Measurements from ENCODE around the gene ABR.
"Not testable (repeated sequence)": the region's sequence is repeated elsewhere in the genome, so short reads cannot be mapped to it uniquely, and the experiment has no call there.

The ABR gene

DNA sequence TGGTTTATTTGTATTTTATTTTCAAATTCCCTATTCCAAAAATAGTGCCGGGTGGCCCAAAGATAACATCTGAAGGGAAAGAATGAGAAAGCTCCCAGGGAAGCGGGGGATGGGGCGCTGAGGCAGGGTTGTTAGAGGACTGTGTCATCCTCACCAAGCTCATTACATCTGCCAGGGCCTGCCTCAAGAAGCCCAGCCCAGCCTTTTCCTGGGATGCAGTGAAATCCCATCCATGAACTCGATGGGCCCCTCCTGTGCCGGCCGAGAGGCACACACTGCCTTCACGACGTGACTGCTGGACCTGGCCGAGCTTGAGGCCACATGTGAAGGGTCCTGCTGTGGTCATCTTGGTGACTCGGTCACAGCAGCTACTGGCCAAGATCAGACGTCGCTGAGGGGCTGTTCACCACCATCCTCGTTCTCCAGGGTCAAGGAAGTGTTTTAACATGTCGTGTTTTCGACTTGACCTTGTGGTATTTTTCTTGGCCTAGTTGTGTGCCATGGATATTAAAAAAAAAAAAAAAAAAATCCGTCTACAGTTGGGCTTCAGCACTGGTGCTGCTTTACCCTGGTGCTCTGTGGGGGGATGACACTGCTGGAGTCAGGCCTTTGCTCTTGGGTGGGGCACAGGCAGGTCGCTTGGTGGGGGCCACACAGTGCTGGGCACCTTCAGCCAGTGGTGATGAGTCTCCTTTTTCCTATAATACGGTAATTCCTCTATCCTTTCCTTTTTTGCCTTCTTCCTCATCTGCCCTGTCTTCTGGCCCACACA is 178.0 kb downstream of the ABR start:
- peaks cover 33% of the 10 kb centered on the region for H3K36me3 ChIP-seq (replicated peaks)
- TF ChIP-seq, protein P1, sequence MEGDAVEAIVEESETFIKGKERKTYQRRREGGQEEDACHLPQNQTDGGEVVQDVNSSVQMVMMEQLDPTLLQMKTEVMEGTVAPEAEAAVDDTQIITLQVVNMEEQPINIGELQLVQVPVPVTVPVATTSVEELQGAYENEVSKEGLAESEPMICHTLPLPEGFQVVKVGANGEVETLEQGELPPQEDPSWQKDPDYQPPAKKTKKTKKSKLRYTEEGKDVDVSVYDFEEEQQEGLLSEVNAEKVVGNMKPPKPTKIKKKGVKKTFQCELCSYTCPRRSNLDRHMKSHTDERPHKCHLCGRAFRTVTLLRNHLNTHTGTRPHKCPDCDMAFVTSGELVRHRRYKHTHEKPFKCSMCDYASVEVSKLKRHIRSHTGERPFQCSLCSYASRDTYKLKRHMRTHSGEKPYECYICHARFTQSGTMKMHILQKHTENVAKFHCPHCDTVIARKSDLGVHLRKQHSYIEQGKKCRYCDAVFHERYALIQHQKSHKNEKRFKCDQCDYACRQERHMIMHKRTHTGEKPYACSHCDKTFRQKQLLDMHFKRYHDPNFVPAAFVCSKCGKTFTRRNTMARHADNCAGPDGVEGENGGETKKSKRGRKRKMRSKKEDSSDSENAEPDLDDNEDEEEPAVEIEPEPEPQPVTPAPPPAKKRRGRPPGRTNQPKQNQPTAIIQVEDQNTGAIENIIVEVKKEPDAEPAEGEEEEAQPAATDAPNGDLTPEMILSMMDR (IDR thresholded peaks at IDR 0.05; ENCODE audit: low read depth, low read length, missing control alignments): no peak
- peak; percentile 68 for DNase-seq
- H3K27me3 ChIP-seq (replicated peaks): no peaks in the 10 kb centered on the region
- in situ Hi-C loops (cut with HindIII; ENCODE audit: low pct_ligation_motif_present, low sequenced_read_pairs): no loop called here
- H3K27ac ChIP-seq: peak overlapping the region; percentile 73
- no peak overlapping the region for H3K4me3 ChIP-seq (ENCODE audit: low read depth, low read length)

DNA sequence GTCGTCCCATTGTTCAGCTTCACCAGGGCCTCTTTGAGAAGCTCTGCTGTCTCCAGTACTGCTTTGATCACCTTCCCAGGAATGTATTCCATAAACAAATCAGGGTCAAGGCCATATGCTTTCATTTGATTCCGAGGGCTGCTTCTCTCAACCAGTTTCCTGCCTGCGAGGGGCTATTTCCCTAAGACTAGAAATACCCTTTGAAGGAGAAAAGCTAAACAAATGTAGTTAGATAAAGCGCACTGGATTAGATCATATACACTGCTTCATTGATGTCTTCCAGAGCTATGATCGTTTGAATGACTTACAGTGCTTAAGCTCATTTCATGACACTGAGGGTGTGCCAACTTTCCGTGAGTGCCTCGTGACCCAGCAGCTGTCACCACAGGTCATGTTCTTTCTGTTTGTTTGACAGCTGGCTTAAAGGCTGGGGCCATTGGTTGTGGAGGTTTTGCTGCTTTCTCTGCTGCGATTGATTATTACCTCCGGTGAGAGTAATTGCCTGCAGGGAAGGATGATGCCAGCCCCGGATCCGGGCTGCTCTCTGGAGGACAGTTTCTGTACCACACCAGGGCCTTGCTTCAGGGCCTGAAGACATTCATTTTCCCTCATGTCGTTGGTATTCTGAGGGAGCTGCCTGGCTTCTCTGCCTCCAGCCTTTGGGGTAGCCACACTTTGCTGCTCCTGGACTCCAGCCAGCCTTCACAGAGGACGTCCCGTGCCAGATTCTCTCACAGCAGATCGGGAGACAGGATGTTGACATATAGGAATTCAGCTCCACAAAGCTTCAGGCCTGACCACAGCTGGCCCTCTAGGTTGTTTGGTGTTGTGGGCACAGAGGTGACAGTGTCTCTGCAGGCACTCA is 179.0 kb downstream of the ABR start:
- peak; percentile 49 for DNase-seq
- peak overlapping the region; percentile 73 for H3K27ac ChIP-seq
- TF ChIP-seq, protein P1 (IDR thresholded peaks at IDR 0.05; ENCODE audit: low read depth, low read length, missing control alignments): no peak
- H3K36me3 ChIP-seq (replicated peaks): peaks cover 30% of the 10 kb centered on the region
- H3K27me3 ChIP-seq (replicated peaks): no peaks in the 10 kb centered on the region
- no peak overlapping the region for H3K4me3 ChIP-seq (ENCODE audit: low read depth, low read length)
- in situ Hi-C loops (cut with HindIII; ENCODE audit: low pct_ligation_motif_present, low sequenced_read_pairs): no loop called here

DNA sequence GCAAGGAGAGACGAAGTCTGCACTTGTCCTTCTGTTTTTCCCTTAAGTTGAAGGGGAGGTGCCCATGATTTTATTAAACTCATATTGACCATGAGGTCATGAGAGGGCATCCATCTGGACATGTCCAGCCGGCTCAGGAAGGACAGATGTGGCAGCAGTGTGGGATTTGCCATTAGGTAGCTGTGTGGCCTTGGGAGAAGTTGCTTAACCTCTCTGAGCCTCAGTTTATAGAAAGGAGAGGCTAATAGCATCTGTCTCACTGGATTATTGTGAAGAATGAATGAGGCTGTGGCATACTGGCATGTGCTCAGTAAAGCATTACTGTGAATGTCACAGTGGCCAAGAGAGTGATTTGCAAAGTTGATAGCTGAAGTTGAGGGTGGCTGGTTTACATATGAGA is 181.7 kb downstream of the ABR start:
- H3K27me3 ChIP-seq (replicated peaks): no peaks in the 10 kb centered on the region
- in situ Hi-C loops (cut with HindIII; ENCODE audit: low pct_ligation_motif_present, low sequenced_read_pairs): loop anchor here (25.0 kb wide), 1 partner anchor 211 kb away; the partner anchor contains the start of genes GLOD4 and MRM3
- DNase-seq: no peak
- peaks cover 18% of the 10 kb centered on the region for H3K36me3 ChIP-seq (replicated peaks)
- TF ChIP-seq, protein P1 (IDR thresholded peaks at IDR 0.05; ENCODE audit: low read depth, low read length, missing control alignments): no peak
- peak overlapping the region; percentile 100 for H3K4me3 ChIP-seq (ENCODE audit: low read depth, low read length)
- H3K27ac ChIP-seq: no peak overlapping the region

DNA sequence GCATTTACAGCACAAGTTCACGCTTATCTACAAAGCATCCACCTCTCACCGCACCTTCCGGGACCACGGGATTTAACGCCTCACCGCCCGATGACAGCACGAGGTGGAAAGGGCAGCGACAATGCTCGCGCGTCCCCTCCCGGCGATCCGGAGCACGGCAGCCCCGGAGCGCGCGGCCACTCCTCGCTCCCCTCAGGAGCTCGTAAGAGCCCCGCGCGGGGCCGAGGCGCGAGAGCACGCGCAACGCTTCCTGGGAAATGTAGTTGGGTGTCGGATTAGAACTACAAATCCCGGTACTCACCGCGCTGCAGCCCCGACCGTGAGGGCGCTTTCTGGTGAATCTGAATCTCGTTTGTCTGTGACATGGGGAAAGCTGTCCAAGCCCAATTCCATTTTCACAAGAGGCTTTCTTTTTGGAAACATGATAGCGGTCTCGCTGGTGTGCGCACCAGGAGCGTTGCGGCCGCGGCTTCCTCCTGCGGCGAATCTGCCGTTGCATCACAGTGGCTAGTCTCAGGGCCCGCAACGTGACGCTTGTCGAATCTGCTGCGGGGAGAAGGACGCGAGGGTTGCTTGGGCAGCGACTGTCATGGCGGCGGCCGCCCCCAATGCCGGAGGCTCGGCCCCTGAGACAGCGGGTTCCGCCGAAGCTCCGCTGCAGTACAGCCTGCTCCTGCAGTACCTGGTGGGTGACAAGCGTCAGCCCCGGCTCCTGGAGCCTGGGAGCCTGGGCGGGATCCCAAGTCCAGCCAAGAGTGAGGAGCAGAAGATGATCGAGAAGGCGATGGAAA is 183.0 kb downstream of the ABR start, which contains the start of gene TIMM22:
TIMM22 (plus strand) TSS at position 576 of the 791 bp plus-strand sequence; CDS start at position 590, 14 bp downstream.
- Histone ChIP-seq H3K27ac (peak within 1 kb of the TSS; percentile 98), H3K27me3 (replicated peaks) (no peaks in the 10 kb centered on the region), H3K36me3 (replicated peaks) (peaks cover 16% of the 10 kb centered on the region), H3K4me3 (ENCODE audit: low read depth, low read length) (peak within 1 kb of the TSS; percentile 100)
- DNase-seq: peak; percentile 92
- TF ChIP-seq, protein P1 (IDR thresholded peaks at IDR 0.05; ENCODE audit: low read depth, low read length, missing control alignments): peak; percentile 76
- in situ Hi-C loops (cut with HindIII; ENCODE audit: low pct_ligation_motif_present, low sequenced_read_pairs): loop anchor here (25.0 kb wide), 1 partner anchor 209 kb away; the partner anchor contains the start of genes GLOD4 and MRM3

DNA sequence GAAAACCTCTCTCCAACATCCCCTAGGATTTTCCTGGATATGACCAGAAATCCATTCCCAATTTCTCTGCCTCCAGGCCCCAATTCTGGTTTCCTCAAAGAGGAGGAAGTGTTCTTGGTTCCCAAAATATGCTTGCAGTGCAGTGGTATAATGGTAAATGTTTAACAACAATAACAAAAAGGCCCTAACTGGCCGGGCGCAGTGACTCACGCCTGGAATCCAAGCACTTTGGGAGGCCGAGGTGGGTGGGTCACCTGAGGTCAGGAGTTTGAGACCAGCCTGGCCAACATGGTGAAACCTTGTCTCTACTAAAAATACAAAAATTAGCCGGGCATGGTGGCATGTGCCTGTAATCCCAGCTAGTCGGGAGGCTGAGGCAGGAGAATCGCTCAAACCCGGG is 184.5 kb downstream of the ABR start:
- H3K36me3 ChIP-seq (replicated peaks); H3K27ac ChIP-seq; H3K27me3 ChIP-seq (replicated peaks); H3K4me3 ChIP-seq (ENCODE audit: low read depth, low read length); DNase-seq: not testable (repeated sequence)
- in situ Hi-C loops (cut with HindIII; ENCODE audit: low pct_ligation_motif_present, low sequenced_read_pairs): loop anchor here (25.0 kb wide), 1 partner anchor 208 kb away; the partner anchor contains the start of genes GLOD4 and MRM3

All from brain microvascular endothelial cell (primary cell).